NK-92 (cell line): ENCODE results near the gene GJA10.
"Not testable (repeated sequence)": the region's sequence is repeated elsewhere in the genome, so short reads cannot be mapped to it uniquely, and the experiment has no call there.

ENCODE experiments used
- DNase-seq: peaks from one replicate; lab custom pipeline; 2025; ENCODE audit not compliant: unreplicated experiment; lab: John Stamatoyannopoulos, UW

The GJA10 gene

DNA sequence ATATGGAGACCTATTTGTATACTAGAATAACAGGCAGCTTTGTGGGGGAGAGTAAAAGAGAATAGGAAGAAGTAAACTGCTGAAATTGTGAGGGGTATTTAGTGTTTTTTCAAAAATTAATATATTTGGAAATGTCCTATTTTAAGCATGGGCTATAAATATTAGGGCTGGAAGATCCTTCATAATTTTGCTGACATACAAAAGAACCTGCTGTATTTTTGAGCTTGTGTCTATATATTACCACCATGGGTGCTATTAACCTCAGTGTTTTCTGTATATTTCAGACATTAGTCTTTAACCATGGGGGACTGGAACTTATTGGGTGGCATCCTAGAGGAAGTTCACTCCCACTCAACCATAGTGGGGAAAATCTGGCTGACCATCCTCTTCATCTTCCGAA, at the start of gene GJA10:
TSS of gene GJA10 (plus strand) at position 301 of the 400 bp plus-strand sequence. CDS start at position 301, 0 bp downstream.
- DNase-seq, result no peak

DNA sequence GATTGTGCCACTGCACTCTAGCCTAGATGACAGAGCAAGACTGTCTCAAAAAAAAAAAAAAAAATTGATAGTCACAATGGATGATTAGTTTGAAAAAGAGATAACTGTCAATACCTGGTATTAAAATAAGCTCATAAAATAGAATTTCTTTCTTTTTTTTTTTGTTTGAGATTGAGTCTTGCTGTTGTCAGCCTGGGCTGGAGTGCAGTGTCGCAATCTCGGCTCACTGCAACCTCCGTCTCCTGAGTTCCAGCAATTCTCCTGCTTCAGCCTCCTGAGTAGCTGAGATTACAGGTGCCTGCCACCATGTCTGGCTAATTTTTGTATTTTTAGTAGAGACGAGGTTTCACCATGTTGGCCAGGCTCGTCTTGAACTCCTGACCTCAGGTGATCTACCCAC, 46.8 kb upstream of the GJA10 start:
- not testable (repeated sequence) for DNase-seq

DNA sequence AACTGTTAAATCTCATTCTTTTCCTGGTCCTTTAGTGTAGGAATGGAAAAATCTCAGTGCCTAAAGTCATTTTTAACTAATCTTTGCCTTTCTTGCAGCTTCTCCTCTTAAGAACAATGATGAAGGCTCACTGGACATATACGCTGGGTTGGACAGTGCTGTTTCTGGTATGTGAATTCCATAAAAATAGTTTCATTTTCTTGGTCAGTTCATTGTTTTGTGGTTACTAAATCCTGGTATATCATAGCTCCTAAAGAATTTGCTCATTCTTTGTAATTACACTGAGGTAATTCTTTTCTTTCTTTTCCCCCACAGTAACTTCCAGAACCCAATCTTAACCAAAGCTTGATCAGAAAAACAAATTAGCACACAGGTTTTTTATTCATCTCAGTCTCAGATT, 41.2 kb upstream of the GJA10 start:
- DNase-seq, result no peak

DNA sequence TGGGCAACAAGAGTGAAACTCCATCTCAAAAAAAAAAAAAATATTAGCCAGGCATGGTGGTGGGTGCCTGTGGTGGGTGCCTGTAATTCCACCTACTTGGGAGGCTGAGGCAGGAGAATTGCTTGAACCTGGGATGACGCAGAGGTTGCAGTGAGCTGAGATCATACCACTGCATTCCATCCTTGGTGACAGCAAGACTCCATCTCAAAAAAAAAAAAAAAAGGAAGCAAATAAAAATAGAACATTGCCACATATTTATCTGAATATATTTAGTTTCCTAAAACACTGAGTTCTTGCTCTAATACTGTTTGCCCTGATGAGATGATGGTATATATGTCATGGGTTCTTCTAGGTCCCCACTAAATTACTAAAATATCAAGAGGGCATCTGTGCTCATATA, 36.2 kb upstream of the GJA10 start:
- DNase-seq, result no peak

- DNase-seq, result no peak
These were observed 34.5 kb upstream of the GJA10 start for GRCh38 chr6:89859744-89860143.

GRCh38 chr6:89862273-89862672, 32.0 kb upstream of the GJA10 start:
- DNase-seq, result no peak

- no peak for DNase-seq
These were observed 31.6 kb upstream of the GJA10 start for GRCh38 chr6:89862698-89863097.

GRCh38 chr6:89866024-89866678, 28.1 kb upstream of the GJA10 start:
- DNase-seq, result no peak

- DNase-seq, result no peak
These were observed 20.5 kb upstream of the GJA10 start for GRCh38 chr6:89873721-89874120.

DNA sequence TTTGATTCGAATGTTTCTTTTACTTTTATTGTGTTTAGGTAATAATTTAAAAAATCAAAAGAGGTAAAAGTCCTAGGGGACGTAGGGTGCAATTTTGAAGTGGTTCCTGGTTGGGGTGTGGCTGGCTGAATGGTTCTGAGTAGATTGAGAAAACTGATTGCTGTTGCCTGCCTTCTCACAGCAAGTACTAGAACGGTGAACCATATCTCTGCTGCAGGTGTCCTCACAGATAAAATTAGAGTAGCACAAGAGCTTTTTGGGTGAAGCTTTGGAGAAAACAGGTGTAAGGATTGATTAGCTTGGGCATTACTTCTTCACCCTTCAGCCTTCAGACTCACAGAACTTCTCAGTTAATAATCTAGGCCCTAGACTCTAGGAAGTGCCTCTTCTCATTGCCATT, 19.8 kb upstream of the GJA10 start:
- DNase-seq, result no peak

- no peak for DNase-seq
These were observed 7.7 kb upstream of the GJA10 start for GRCh38 chr6:89886378-89887120.

DNA sequence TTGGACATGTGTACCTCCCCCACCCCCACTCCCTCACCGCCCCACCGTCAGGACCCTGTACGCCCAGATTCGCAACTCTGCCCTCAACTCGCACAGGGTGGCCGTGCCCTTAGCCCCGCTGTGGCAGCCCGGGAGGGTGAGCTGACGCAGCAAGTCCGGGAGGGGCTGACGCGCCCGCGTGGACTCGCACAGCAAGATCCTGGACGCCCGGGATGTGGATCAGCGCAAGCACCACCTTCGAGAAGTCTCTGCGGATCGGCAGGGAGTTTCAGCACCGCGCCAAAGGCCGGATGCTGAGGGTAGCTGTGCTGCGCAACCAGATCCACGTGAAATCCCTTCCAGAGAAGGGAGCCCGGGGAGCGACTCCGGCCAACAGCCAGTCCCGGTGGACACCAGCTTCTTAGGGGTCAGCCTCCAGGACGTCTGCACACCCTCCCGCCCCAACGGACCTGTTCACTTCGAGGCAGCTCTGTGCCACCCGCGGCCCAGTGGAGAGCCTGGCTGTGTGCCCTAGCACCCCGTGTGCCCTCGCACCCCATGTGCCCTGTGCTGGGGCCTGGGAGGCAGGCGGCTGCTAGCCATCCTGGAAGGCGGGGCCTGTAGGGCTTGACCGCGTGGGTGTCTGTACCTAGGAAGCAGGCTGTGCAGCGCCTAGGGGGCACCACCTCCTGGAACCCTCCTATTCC, 6.7 kb upstream of the GJA10 start:
- DNase-seq, result no peak

DNA sequence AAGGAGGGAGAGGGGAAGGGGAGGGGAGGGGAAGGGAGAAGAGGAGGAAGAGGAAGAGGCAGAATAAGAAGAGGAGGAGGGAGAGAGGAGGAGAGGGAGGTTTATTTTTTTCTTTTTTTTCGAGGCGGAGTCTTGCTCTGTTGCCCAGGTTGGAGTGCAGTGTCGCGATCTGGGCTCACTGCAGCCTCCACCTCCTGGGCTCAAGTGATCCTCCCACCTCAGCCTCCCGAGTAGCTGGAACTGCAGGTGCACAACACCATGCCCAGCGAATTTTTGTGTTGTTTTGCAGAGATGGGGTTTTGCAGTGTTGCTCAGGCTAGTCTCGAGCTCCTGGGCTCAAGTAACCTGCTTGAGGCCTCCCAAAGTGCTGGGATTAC, 6.1 kb upstream of the GJA10 start:
- no peak for DNase-seq

DNA sequence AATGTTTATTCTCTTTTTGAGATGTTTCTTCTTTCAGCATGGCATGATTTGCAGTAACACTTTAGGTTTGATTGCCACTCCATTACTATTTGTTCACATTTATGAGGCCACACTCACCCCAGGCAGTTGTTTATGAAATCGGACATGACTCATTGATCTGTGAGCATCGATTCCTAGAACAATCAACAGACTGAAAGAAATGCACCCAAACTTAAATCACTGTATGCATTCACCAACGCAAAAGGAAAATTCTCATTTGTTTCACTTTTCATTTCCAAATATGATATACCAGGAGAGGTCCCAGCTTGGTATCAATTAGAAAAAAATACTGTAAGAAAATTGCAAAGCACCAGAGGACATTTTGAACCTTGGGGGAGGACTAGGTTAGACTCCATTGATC, 5.4 kb upstream of the GJA10 start:
- no peak for DNase-seq

DNA sequence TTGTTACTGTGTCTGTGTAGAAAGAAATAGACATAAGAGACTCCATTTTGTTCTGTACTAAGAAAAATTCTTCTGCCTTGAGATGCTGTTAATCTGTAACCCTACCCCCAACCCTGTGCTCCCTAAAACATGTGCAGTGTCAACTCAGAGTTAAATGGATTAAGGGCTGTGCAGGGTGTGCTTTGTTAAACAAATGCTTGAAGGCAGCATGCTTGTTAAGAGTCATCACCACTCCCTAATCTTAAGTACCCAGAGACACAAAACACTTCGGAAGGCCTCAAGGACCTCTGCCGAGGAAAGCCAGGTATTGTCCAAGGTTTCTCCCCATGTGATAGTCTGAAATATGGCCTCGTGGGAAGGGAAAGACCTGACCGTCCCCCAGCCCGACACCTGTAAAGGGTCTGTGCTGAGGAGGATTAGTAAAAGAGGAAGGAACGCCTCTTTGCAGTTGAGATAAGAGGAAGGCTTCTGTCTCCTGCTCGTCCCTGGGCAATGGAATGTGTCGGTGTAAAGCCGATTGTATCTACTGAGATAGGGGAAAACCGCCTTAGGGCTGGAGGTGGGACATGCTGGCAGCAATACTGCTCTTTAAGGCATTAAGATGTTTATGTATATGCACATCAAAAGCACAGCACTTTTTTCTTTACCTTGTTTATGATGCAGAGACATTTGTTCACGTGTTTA, 3.3 kb upstream of the GJA10 start:
- DNase-seq, result not testable (repeated sequence)

DNA sequence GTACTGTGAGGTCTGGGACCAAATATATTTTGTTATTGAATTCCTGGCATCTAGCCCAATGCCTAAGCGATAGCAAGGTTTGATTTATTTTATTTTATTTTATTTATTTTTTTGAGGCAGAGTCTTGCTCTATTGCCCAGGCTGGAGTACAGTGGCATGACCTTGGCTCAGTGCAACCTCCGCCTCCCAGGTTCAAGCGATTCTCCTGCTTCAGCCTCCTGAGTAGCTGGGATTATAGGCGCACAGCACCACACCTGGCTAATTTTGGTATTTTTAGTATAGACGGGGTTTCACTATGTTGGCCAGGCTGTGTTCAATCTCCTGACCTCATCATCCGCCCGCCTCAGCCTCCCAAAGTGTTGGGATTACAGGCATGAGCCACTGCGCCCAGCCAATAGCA, 1.7 kb upstream of the GJA10 start:
- DNase-seq, result not testable (repeated sequence)

GRCh38 chr6:89895276-89895874, 1.1 kb downstream of the GJA10 start:
- no peak for DNase-seq

DNA sequence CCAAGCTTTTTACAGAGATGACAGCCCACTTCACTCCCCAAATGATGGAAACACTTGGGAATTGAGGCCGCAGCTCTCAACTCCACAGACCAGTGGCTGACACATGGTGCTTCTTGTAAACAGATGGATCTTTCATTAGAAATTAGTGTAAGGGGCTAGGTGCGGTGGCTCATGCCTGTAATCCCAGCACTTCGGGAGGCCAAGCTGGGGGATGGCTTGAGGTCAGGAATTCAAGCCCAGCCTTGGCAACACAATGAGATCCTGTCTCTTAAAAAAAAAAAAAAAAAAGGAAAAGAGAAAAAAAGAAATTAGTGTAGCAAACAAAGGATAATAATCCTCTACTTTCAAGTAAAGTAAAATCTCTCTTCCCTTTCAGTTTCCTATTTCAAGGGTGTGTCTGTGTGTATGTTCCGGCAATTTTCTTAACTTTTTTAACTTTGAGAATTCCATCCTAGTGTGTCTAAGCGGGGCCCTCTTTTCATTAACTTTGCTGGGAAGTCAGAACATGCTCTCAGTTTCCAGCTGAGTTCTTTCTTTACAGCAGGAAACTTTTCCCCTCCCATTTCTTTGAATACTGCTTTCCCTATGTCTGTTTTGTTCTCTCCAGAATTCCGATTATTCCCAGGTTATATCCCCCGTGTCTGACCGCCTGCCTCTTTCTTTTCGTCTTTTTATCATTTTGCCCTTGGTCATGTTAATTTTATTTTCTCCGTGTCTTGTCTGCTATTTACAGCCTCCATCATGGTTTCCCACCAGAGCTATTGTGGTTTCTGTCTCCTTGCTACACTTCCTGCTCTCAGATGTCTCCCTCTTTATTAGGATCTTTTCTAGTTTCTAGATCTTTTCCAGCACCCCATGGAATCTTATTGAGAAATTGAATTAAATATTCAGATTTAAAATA, 16.0 kb downstream of the GJA10 start:
- DNase-seq, result not testable (repeated sequence)

- no peak for DNase-seq
These were observed 16.6 kb downstream of the GJA10 start for GRCh38 chr6:89910902-89911240.
